KMS-11 (cell line): ENCODE data around the gene HDLBP.

Source experiments
- H2AFZ ChIP-seq: fragments of 200-600 bp; sonication (generic); 2 replicates; pipeline ENCODE4 v1.6.1; 2016; ENCODE audit warnings: antibody characterized with exemption, mixed run types, low read depth
- H3K27ac ChIP-seq: fragments of 200-600 bp; sonication (generic); 2 replicates; pipeline ENCODE4 v1.6.1; 2016; ENCODE audit warnings: mild to moderate bottlenecking, mixed run types
- H3K27me3 ChIP-seq: fragments of 200-600 bp; sonication (generic); 2 replicates; pipeline ENCODE4 v1.6.1; 2017; ENCODE audit warnings: mild to moderate bottlenecking, low read depth, mixed run types, moderate library complexity; ENCODE audit not compliant: insufficient read depth
- H3K36me3 ChIP-seq: fragments of 200-600 bp; sonication (generic); 2 replicates; pipeline ENCODE4 v1.6.1; 2017; ENCODE audit warnings: mild to moderate bottlenecking, mixed run types; ENCODE audit not compliant: insufficient read depth
- H3K4me1 ChIP-seq: fragments of 200-600 bp; sonication (generic); 2 replicates; pipeline ENCODE4 v1.6.1; 2016; ENCODE audit warnings: mild to moderate bottlenecking, low read depth, mixed run types; ENCODE audit not compliant: poor library complexity, severe bottlenecking
- H3K4me2 ChIP-seq: fragments of 200-600 bp; sonication (generic); 2 replicates; pipeline ENCODE4 v1.7.0; 2016; ENCODE audit warnings: mild to moderate bottlenecking, mixed run types
- H3K4me3 ChIP-seq: fragments of 200-600 bp; sonication (generic); IDR thresholded peaks from 2 replicates; pipeline ENCODE4 v1.6.1; 2017; ENCODE audit warnings: low read depth, low read length, mixed read lengths; ENCODE audit not compliant: insufficient read depth
- H3K79me2 ChIP-seq: fragments of 200-600 bp; sonication (generic); 2 replicates; pipeline ENCODE4 v1.6.1; 2016; ENCODE audit warnings: low read depth, mixed run types; ENCODE audit not compliant: insufficient read depth
- H3K9ac ChIP-seq: fragments of 200-600 bp; sonication (generic); 2 replicates; pipeline ENCODE4 v1.6.1; 2016; ENCODE audit warnings: mild to moderate bottlenecking, mixed run types
- H4K20me1 ChIP-seq: fragments of 200-600 bp; sonication (generic); 2 replicates; pipeline ENCODE4 v1.6.1; 2016; ENCODE audit warnings: mild to moderate bottlenecking, mixed run types; ENCODE audit not compliant: insufficient read depth
- TF ChIP-seq, protein P1 (sequence below): fragments of 200-600 bp; sonication (generic); conservative IDR thresholded peaks from 2 replicates; pipeline ENCODE4 v1.6.1; 2017; ENCODE audit warnings: low read depth, mild to moderate bottlenecking, antibody characterized with exemption, low read length, moderate library complexity, mixed read lengths

Gene HDLBP

DNA sequence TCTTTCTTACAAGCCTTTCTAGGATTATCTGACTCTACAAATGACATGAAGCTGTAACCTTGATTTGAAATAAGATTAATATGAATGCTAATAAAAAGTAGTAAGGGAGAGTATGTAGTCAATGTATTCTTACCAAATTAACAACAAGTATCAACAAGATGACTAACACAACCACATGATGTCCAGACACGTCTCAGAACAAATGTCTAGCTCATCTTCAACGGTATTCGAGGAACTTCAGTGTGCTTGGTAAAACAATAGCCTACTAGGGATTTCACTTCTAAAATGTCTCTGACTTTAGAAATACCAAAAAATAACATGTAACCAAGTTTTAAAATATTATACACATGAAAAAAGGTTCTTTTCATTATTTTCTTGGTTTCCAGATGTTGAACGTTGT, 3.4 kb downstream of the HDLBP start:
- no peak overlapping the region for H2AFZ ChIP-seq
- TF ChIP-seq, protein P1, sequence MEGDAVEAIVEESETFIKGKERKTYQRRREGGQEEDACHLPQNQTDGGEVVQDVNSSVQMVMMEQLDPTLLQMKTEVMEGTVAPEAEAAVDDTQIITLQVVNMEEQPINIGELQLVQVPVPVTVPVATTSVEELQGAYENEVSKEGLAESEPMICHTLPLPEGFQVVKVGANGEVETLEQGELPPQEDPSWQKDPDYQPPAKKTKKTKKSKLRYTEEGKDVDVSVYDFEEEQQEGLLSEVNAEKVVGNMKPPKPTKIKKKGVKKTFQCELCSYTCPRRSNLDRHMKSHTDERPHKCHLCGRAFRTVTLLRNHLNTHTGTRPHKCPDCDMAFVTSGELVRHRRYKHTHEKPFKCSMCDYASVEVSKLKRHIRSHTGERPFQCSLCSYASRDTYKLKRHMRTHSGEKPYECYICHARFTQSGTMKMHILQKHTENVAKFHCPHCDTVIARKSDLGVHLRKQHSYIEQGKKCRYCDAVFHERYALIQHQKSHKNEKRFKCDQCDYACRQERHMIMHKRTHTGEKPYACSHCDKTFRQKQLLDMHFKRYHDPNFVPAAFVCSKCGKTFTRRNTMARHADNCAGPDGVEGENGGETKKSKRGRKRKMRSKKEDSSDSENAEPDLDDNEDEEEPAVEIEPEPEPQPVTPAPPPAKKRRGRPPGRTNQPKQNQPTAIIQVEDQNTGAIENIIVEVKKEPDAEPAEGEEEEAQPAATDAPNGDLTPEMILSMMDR, result no peak
- peaks cover 85% of the 10 kb centered on the region for H3K79me2 ChIP-seq
- peak overlapping the region; percentile 3; the same call in 1 of the 2 replicates for H3K4me2 ChIP-seq
- H4K20me1 ChIP-seq, result no peaks in the 10 kb centered on the region
- H3K27me3 ChIP-seq, result no peaks in the 10 kb centered on the region
- no peak overlapping the region for H3K4me3 ChIP-seq
- H3K4me1 ChIP-seq, result peaks cover 67% of the 10 kb centered on the region
- H3K36me3 ChIP-seq, result no peaks in the 10 kb centered on the region
- H3K27ac ChIP-seq, result no peak overlapping the region; the same call in 1 of the 2 replicates
- H3K9ac ChIP-seq, result no peak overlapping the region

DNA sequence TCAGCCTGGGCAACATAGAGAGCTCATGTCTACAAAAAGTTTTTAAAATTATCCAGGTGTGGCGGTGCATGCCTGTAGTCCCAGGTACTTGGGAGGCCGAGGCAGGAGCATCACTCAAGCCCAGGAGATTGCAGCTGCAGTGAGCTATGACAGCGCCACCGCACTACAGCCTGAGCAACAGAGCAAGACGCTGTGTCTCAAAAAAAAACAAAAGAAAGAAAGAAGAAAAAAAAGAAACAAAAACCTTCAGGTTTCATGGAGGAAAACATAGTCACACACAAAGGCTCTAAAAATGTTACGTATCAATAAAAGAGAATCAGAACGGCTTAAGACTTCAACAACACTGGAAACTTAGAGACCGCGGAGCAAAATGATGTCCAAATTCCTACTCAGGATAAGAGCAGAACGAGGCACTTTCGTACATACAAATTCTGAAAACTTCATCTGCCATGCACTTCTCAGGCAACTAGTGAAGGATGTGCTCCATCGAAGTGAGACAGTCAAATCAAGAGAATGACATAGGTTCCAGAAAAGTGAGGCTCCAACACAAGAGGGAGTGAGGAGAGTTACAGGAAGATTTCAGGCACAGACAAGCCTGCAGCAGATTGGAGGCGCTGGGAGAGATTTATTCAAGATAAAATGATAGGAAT, 4.4 kb downstream of the HDLBP start:
- Histone ChIP-seq H3K4me3 (no peak overlapping the region), H3K9ac (no peak overlapping the region), H3K79me2 (peaks cover 83% of the 10 kb centered on the region), H3K27ac (peak overlapping the region; percentile 73), H3K4me1 (peaks cover 77% of the 10 kb centered on the region), H3K27me3 (no peaks in the 10 kb centered on the region), H3K4me2 (peak overlapping the region; percentile 63), H4K20me1 (no peaks in the 10 kb centered on the region), H3K36me3 (no peaks in the 10 kb centered on the region), H2AFZ (no peak overlapping the region)
- TF ChIP-seq, protein P1, result no peak

DNA sequence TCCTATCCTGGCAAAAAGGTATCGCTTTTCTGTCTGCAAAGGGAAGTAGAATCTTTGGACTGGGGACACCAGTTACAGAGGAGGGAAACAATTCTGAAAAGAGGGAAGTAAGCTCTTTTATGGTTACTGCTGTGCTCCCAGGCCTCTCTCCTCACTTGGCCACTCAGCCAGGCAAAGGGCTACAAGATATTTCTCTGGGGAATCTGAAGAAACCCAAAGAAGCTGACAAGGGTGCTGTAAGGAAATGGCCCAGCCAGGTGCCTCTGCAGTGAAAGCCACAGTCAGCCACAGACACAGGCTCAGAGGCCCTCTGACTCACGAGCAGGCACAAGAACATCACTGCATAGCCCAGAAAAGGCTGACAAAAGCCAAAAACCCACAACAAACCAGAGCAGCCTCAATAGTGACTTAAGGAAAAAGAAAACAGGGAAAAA, 5.8 kb downstream of the HDLBP start:
- H3K4me2 ChIP-seq, result peak overlapping the region; percentile 63
- peak overlapping the region; percentile 12 for H3K4me3 ChIP-seq
- no peaks in the 10 kb centered on the region for H3K27me3 ChIP-seq
- TF ChIP-seq, protein P1, result no peak; the same call in 1 of the 2 replicates
- H3K27ac ChIP-seq, result peak overlapping the region; percentile 73
- H2AFZ ChIP-seq, result no peak overlapping the region
- H3K79me2 ChIP-seq, result peaks cover 93% of the 10 kb centered on the region
- H4K20me1 ChIP-seq, result no peaks in the 10 kb centered on the region
- peaks cover 91% of the 10 kb centered on the region for H3K4me1 ChIP-seq
- peak overlapping the region; percentile 31; the same call in 1 of the 2 replicates for H3K9ac ChIP-seq
- H3K36me3 ChIP-seq, result no peaks in the 10 kb centered on the region

DNA sequence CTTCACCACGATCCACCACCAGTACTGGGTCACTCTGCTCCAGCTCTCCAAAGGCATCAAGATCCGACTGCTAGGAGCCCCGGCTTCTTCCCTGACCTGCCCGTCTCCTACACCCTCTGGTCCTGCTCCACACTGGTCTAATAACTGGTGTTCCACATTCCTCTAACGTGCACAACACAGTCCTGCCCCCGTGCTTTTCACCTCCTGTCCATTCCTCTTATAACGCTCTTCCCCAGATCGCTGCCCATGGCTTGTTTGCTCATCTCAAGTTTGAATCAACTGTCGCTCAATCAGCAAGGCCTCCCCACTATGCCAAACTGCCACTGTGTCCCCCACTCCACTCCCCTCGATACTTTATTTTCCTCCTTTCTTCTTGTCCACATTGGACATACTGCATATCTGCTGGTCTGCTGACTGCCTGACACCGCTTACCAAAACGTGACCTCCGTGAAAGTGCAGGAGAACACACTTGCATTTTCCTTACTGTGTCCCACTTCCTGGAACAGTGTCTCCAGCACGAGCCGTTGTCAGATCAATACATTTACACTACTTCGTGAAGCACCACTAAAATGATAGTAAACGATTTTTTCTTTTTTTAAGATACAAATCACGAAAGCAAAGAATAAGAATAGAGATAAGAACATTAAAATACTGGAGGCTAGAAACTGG, 6.5 kb downstream of the HDLBP start:
- Histone ChIP-seq H2AFZ (no peak overlapping the region), H3K9ac (peak overlapping the region; percentile 31; the same call in 1 of the 2 replicates), H4K20me1 (no peaks in the 10 kb centered on the region), H3K79me2 (peaks cover 93% of the 10 kb centered on the region), H3K27me3 (no peaks in the 10 kb centered on the region), H3K4me2 (peak overlapping the region; percentile 63), H3K4me3 (no peak overlapping the region), H3K36me3 (no peaks in the 10 kb centered on the region), H3K4me1 (peaks cover 97% of the 10 kb centered on the region), H3K27ac (peak overlapping the region; percentile 73)
- TF ChIP-seq, protein P1, result no peak
